ENCODE results near the gene EML4.
A peak's percentile ranks its signal among the peaks of the same experiment; 100 is the strongest.

EML4 gene

DNA sequence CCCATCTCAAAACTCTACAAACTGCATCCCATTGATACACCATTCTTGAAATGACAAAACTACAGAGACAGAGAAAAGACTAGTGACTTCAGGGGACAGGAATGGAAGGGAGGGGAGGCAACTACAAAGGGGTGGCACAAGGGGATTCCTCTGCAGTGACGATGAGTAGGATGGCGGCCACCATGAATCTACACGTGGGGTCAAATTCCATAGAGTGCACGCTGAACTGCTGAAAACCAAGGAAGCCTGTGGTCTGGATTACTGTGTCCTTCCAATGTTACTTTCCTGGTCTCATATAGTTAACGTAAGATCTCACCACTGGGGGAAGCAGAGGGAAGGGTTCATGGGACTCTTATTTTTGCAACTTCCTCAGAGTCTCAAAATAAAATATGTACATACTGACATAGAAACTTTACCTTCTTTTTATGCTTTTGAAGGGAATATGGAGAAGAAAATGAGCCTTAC lies 168.2 kb downstream of the EML4 start:
- H3K27ac ChIP-seq (replicated peaks) = no peak overlapping the region
- TF ChIP-seq POLR2AphosphoS5 (IDR thresholded peaks at IDR 0.05; ENCODE audit: low read depth) = no peak
- TF ChIP-seq, protein P1, sequence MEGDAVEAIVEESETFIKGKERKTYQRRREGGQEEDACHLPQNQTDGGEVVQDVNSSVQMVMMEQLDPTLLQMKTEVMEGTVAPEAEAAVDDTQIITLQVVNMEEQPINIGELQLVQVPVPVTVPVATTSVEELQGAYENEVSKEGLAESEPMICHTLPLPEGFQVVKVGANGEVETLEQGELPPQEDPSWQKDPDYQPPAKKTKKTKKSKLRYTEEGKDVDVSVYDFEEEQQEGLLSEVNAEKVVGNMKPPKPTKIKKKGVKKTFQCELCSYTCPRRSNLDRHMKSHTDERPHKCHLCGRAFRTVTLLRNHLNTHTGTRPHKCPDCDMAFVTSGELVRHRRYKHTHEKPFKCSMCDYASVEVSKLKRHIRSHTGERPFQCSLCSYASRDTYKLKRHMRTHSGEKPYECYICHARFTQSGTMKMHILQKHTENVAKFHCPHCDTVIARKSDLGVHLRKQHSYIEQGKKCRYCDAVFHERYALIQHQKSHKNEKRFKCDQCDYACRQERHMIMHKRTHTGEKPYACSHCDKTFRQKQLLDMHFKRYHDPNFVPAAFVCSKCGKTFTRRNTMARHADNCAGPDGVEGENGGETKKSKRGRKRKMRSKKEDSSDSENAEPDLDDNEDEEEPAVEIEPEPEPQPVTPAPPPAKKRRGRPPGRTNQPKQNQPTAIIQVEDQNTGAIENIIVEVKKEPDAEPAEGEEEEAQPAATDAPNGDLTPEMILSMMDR (IDR thresholded peaks at IDR 0.05; ENCODE audit: insufficient read depth, low read length) = peak; percentile 2
- DNase-seq (ENCODE audit: low read depth in 1 of 2, low spot score in 1 of 2) = no peak
- H3K27me3 ChIP-seq (ENCODE audit: insufficient read depth, poor library complexity, severe bottlenecking) = no peaks in the 10 kb centered on the region
- no peak overlapping the region for H3K4me3 ChIP-seq (replicated peaks; ENCODE audit: insufficient read depth, low read length)

DNA sequence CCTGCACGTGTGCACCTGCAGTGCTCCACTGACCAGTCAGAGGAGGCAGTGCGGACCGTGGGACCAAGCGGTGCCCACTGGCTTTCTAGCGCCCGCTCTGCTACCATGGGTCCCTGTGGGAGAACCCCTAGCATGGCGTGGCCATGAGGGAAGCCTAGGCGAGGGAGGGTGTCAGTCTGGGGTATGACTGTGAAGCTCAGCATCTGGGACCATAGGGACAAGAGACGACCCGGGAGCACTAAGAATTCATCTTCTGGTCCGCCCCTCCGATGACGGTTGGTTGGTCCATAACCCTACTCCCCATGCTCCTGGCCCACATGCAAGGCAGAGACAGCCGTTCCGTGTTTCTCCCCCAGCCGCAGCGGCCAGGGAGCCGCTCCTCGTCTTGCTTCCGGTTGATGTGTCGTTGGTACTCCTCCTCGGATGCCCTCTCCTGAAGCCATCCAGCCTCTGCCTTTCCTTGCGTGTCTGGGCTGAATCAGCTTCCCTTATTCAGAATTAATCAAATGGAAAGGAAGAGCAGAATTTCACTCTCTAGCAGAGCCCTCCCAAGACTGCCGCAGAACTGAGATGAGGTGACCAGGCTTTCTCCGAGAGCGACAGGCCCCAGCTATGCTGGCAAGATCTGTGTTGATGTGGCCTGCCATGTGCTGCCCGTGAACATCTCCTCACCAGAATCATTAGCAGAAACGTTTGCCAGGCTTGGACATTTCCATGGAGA lies 168.9 kb downstream of the EML4 start:
- TF ChIP-seq, protein P2, sequence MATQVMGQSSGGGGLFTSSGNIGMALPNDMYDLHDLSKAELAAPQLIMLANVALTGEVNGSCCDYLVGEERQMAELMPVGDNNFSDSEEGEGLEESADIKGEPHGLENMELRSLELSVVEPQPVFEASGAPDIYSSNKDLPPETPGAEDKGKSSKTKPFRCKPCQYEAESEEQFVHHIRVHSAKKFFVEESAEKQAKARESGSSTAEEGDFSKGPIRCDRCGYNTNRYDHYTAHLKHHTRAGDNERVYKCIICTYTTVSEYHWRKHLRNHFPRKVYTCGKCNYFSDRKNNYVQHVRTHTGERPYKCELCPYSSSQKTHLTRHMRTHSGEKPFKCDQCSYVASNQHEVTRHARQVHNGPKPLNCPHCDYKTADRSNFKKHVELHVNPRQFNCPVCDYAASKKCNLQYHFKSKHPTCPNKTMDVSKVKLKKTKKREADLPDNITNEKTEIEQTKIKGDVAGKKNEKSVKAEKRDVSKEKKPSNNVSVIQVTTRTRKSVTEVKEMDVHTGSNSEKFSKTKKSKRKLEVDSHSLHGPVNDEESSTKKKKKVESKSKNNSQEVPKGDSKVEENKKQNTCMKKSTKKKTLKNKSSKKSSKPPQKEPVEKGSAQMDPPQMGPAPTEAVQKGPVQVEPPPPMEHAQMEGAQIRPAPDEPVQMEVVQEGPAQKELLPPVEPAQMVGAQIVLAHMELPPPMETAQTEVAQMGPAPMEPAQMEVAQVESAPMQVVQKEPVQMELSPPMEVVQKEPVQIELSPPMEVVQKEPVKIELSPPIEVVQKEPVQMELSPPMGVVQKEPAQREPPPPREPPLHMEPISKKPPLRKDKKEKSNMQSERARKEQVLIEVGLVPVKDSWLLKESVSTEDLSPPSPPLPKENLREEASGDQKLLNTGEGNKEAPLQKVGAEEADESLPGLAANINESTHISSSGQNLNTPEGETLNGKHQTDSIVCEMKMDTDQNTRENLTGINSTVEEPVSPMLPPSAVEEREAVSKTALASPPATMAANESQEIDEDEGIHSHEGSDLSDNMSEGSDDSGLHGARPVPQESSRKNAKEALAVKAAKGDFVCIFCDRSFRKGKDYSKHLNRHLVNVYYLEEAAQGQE (IDR thresholded peaks at IDR 0.05; ENCODE audit: insufficient replicate concordance, low read depth) = no peak
- TF ChIP-seq POLR2AphosphoS5 (IDR thresholded peaks at IDR 0.05; ENCODE audit: low read depth) = no peak

DNA sequence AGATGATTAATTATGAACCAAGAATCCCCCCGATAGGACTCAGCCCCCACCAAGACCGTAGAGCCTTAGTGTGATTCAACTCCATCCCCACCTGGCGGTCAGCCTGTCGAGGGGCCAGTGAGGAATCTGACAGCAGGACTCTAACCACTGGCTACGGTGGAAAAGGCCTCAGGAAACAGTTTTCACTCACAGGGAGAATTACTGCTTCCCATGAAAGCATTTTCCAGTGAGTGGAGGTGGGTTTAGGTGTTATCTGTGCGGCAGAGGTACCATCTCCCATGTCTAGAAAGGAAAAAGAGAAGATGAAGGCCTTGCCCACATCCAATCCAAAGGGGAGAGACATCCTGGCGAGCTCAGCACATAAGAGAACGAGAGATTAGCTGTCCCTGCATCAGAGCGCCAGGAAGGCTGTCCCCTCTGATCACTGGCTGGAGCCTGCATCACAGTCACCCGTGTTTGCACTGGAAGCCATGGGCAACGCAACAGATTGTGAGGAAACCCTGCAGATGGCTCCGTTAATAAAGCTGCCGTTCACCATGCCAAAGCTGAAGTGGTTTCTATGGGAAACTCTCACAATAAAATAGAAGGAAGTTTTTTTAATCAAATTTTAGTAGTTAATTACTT lies 169.5 kb downstream of the EML4 start:
- no peak for DNase-seq (ENCODE audit: low read depth in 1 of 2, low spot score in 1 of 2)
- no peak for TF ChIP-seq GABPA (IDR thresholded peaks at IDR 0.05; ENCODE audit: low read depth)
- TF ChIP-seq, protein P2 (IDR thresholded peaks at IDR 0.05; ENCODE audit: insufficient replicate concordance, low read depth) = no peak
- TF ChIP-seq POLR2AphosphoS5 (IDR thresholded peaks at IDR 0.05; ENCODE audit: low read depth) = no peak
- TF ChIP-seq, protein P1 (IDR thresholded peaks at IDR 0.05; ENCODE audit: insufficient read depth, low read length) = no peak
- no peak for TF ChIP-seq SPI1 (IDR thresholded peaks at IDR 0.05; ENCODE audit: borderline replicate concordance, low read depth)
- Histone ChIP-seq H3K27ac (replicated peaks) (no peak overlapping the region), H3K27me3 (ENCODE audit: insufficient read depth, poor library complexity, severe bottlenecking) (no peaks in the 10 kb centered on the region), H3K4me3 (replicated peaks; ENCODE audit: insufficient read depth, low read length) (no peak overlapping the region)

More for the DNA sequence above, 168.9 kb downstream of the EML4 start:
- no peaks in the 10 kb centered on the region for H3K27me3 ChIP-seq (ENCODE audit: insufficient read depth, poor library complexity, severe bottlenecking)
- no peak overlapping the region for H3K4me3 ChIP-seq (replicated peaks; ENCODE audit: insufficient read depth, low read length)
- DNase-seq (ENCODE audit: low read depth in 1 of 2, low spot score in 1 of 2) = no peak
- no peak overlapping the region for H3K27ac ChIP-seq (replicated peaks)

DNA sequence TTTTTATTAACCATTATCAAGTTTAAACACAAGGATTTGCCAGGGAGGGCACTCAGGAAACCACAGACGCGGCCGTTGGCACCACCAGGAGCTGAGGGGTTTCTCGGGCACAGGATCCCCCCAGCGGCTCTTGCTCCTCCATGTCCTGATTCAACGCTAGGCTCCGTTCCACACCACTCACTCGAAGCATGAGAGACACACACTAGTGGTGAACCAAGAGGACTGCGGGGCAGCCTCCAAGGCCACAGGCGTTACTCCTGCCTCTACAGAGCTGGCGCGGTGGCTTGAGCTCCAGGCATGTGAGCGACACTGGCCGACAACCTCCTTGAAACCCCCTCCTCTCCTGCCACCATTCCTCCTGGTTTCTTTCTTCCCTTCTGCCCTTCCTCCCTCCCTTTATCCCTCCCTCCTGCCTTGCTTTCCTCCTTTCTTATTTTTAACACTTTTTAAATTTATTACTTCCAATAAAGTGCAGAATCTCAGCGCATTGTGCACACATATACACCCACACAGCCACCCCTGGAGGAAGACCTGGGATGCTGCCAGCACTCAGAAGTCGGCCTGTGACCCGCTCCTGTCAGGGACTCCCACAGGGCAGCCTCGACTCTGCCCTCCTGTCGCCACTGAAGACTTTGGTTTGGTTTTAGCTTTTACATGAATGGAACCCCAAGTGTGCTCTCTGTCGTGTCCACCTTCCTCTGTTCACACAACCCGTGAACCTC lies 170.2 kb downstream of the EML4 start:
- no peak overlapping the region for H3K27ac ChIP-seq (replicated peaks)

More for the DNA sequence above, 170.2 kb downstream of the EML4 start:
- Histone ChIP-seq H3K27me3 (ENCODE audit: insufficient read depth, poor library complexity, severe bottlenecking) (no peaks in the 10 kb centered on the region), H3K4me3 (replicated peaks; ENCODE audit: insufficient read depth, low read length) (no peak overlapping the region)
- TF ChIP-seq POLR2AphosphoS5 (IDR thresholded peaks at IDR 0.05; ENCODE audit: low read depth) (no peak), SPI1 (IDR thresholded peaks at IDR 0.05; ENCODE audit: borderline replicate concordance, low read depth) (no peak), GABPA (IDR thresholded peaks at IDR 0.05; ENCODE audit: low read depth) (no peak)
- TF ChIP-seq, protein P2 (IDR thresholded peaks at IDR 0.05; ENCODE audit: insufficient replicate concordance, low read depth) = no peak
- TF ChIP-seq, protein P1 (IDR thresholded peaks at IDR 0.05; ENCODE audit: insufficient read depth, low read length) = no peak
- DNase-seq (ENCODE audit: low read depth in 1 of 2, low spot score in 1 of 2) = no peak
